GM12878 (cell line): ENCODE data around the gene RASA1. TPM values are rescaled to one million over a fixed set of nuclear protein-coding genes. Genes with fewer than 3 reads are reported as not detected.

Source experiments
- ATF2 ChIP-seq: IDR thresholded peaks from 2 replicates; pipeline ENCODE4 v1.6.1; 2012; ENCODE audit warnings: low read length, inconsistent platforms
- BCL11A ChIP-seq: IDR thresholded peaks from 2 replicates; pipeline ENCODE4 v1.6.1; 2011; ENCODE audit warnings: low read depth, low read length
- BRCA1 ChIP-seq: IDR thresholded peaks from 2 replicates; pipeline ENCODE4 v1.6.1; 2011; ENCODE audit warnings: low read depth, low read length, improper control_type of control experiment
- CEBPB ChIP-seq, 2 experiments: fragments of 150-350 bp in 1 of 2; IDR thresholded peaks; 2 replicates each; pipeline ENCODE4 v1.6.1; 2012 to 2014; ENCODE audit warnings: low read depth in 2 of 2, low read length in 2 of 2, borderline replicate concordance in 1 of 2, inconsistent platforms in 1 of 2
- EP300 ChIP-seq, 2 experiments: fragments of 150-350 bp in 1 of 2; IDR thresholded peaks; 2 replicates each; pipeline ENCODE4 v1.6.1; 2011 to 2012; ENCODE audit warnings: low read depth in 2 of 2, low read length in 2 of 2, borderline replicate concordance in 1 of 2, improper control_type of control experiment in 1 of 2, inconsistent platforms in 1 of 2; ENCODE audit not compliant: control insufficient read depth in 1 of 2
- MYB ChIP-seq: fragments of 150-350 bp; IDR thresholded peaks from 2 replicates; pipeline ENCODE4 v1.6.1; 2014; ENCODE audit warnings: mild to moderate bottlenecking, low read depth, low read length, borderline replicate concordance
- NR2C2 ChIP-seq: IDR thresholded peaks from 2 replicates; pipeline ENCODE4 v1.6.1; 2011; ENCODE audit warnings: borderline replicate concordance, low read depth; ENCODE audit not compliant: control insufficient read depth, insufficient read length
- PBX3 ChIP-seq: IDR thresholded peaks from 2 replicates; pipeline ENCODE4 v1.6.1; 2011; ENCODE audit warnings: mild to moderate bottlenecking, low read depth, low read length, moderate library complexity; ENCODE audit not compliant: insufficient replicate concordance
- PKNOX1 ChIP-seq: fragments of 450-650 bp; IDR thresholded peaks from 2 replicates; pipeline ENCODE4 v1.6.1; 2016; ENCODE audit warnings: mild to moderate bottlenecking
- PML ChIP-seq: IDR thresholded peaks from 2 replicates; pipeline ENCODE4 v1.6.1; 2012; ENCODE audit warnings: low read length, inconsistent platforms
- POLR2AphosphoS2 ChIP-seq: IDR thresholded peaks from 2 replicates; pipeline ENCODE4 v1.6.1; 2011; ENCODE audit warnings: low read depth, mild to moderate bottlenecking, low read length, improper control_type of control experiment, moderate library complexity
- PRDM15 ChIP-seq: fragments of 450-650 bp; formaldehyde crosslinking; IDR thresholded peaks from 2 replicates; pipeline ENCODE4 v1.4.0; 2020; ENCODE audit warnings: mild to moderate bottlenecking, moderate library complexity
- RAD21 ChIP-seq: IDR thresholded peaks from 2 replicates; pipeline ENCODE4 v1.6.1; 2011; ENCODE audit warnings: mild to moderate bottlenecking, low read depth, low read length, moderate library complexity; ENCODE audit not compliant: insufficient read depth
- RCOR1 ChIP-seq: conservative IDR thresholded peaks from 2 replicates; pipeline ENCODE4 v1.6.1; 2012; ENCODE audit warnings: low read depth, low read length, improper control_type of control experiment
- RFX5 ChIP-seq: IDR thresholded peaks from 2 replicates; pipeline ENCODE4 v1.6.1; 2011; ENCODE audit warnings: low read depth, low read length, improper control_type of control experiment
- SIN3A ChIP-seq: IDR thresholded peaks from 2 replicates; pipeline ENCODE4 v1.6.1; 2012; ENCODE audit warnings: low read depth, low read length, improper control_type of control experiment
- TBL1XR1 ChIP-seq: IDR thresholded peaks from 2 replicates; pipeline ENCODE4 v1.6.1; 2012; ENCODE audit warnings: low read depth, low read length, improper control_type of control experiment
- TCF3 ChIP-seq: IDR thresholded peaks from 2 replicates; pipeline ENCODE4 v1.6.1; 2012; ENCODE audit warnings: low read depth, mild to moderate bottlenecking, low read length, borderline replicate concordance; ENCODE audit not compliant: insufficient read depth
- TCF7 ChIP-seq: IDR thresholded peaks from 2 replicates; pipeline ENCODE4 v1.6.1; 2014; ENCODE audit warnings: antibody characterized with exemption, borderline replicate concordance
- YBX1 ChIP-seq: fragments of 450-650 bp; IDR thresholded peaks from 2 replicates; pipeline ENCODE4 v1.6.1; 2016; ENCODE audit warnings: antibody characterized with exemption
- polyA plus RNA-seq, 11 experiments: library from polyadenylated mRNA; depleted of rRNA in 4 of 11; unstranded in 6 of 11; stranded (reverse) in 5 of 11; fragments of >200 nt; fragmentation: Nextera tagmentation in 4 of 11; fragmentation: Illumina TruSeq in 1 of 11; extraction: Ambion mirVana in 4 of 11; extraction: Trizol in 1 of 11; gene quantifications; 1 replicate in 1 of 11; 2 replicates in 10 of 11; pipeline versions ENCODE4 v1.2.1 to v1.2.3, GENCODE V29; 2011 to 2016; ENCODE audit warnings: inconsistent platforms in 2 of 11, missing spikeins in 2 of 11, low read depth in 1 of 11
- total RNA-seq, 4 experiments: library from RNA; depleted of rRNA in 3 of 4; stranded (reverse); fragments of >200 nt in 3 of 4; fragmentation: Illumina TruSeq in 1 of 4; extraction: Trizol in 1 of 4; gene quantifications; 2 replicates each; pipeline versions ENCODE4 v1.2.1 to v1.2.3, GENCODE V29; 2013 to 2021

RASA1 gene
- total and polyA plus RNA-seq, 10 of the 15 experiments (the other 5 are each of a cell fraction or from before 2014, with no cell fraction given), result 7.8 to 72.3 (median 21.8) TPM

- TF ChIP-seq PBX3 (no peak), POLR2AphosphoS2 (0 out of 2 replicates have a peak, but pooled peaks have one; percentile 14), TCF7 (no peak), ATF2 (no peak), RCOR1 (no peak), MYB (no peak), BCL11A (no peak; the same call in 1 of the 2 replicates), TBL1XR1 (peak; percentile 35; the same call in 1 of the 2 replicates), TCF3 (no peak), PML (peak; percentile 71; the same call in 1 of the 2 replicates), RFX5 (no peak), SIN3A (no peak), CEBPB (IDR thresholded peaks at IDR 0.05; ENCODE audit: borderline replicate concordance in 1 of 2, low read depth in 2 of 2, low read length in 2 of 2) (no peak), PKNOX1 (peak; percentile 54), EP300 (IDR thresholded peaks at IDR 0.05; ENCODE audit: borderline replicate concordance in 1 of 2, control insufficient read depth in 1 of 2, low read depth in 2 of 2, low read length in 2 of 2) (no peak), PRDM15 (no peak), YBX1 (no peak), BRCA1 (no peak), NR2C2 (no peak), RAD21 (no peak)
These were observed 665 bp downstream of the RASA1 start (continued) for GRCh38 chr5:87268126-87268969.
